HG02623 (cell line): Measurements from ENCODE around the gene SLC35F3.
A peak's percentile ranks its signal among the peaks of the same experiment; 100 is the strongest.
"Not testable (repeated sequence)": the region's sequence is repeated elsewhere in the genome, so short reads cannot be mapped to it uniquely, and the experiment has no call there.

Experiments
- ATAC-seq: cut with Tn5 transposase; IDR thresholded peaks from one replicate; pipeline ENCODE4 v1.9.1; 2021; ENCODE audit warnings: moderate library complexity; ENCODE audit not compliant: unreplicated experiment

SLC35F3 gene

GRCh38 chr1:234340528-234340927, 436.1 kb downstream of the SLC35F3 start:
- ATAC-seq, result no peak

- ATAC-seq, result no peak
Observed at GRCh38 chr1:234342774-234343173, 438.3 kb downstream of the SLC35F3 start.

GRCh38 chr1:234345237-234345636, 440.8 kb downstream of the SLC35F3 start:
- ATAC-seq, result no peak

GRCh38 chr1:234348964-234349363, 444.5 kb downstream of the SLC35F3 start:
- no peak for ATAC-seq

DNA sequence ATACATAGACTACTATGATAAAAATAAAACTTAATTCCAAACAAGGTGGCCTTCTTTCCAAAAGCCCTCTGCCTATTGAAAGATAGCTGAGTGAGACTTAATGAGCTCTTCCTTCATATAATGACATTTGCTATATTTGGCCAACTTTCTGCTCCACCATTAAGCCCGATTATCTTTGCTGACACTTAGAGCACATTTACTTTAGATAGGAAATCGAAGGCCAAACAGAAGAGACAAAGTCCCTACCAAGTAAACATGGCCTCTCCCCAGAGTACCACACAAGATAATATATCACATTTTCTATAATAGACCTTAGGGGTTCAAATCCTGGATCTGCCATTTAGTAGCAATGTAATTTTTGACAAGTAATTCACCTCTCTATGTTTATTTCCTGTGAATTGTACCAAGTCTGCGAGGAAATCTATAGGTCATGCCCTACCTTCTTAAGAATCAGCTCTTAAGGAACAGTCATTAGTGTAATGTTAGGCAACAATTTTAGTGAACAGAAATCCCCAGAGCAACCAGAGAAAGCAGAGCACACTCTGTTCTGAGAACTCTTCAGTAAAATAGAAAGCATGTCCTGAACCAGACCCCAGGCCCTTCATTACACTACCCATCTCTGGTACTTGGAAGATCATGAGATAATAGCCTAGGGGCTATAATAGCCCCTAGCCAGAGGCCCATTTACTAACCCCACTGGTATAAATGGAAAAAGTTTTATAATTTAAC, 451.5 kb downstream of the SLC35F3 start:
- ATAC-seq, result no peak

- ATAC-seq, result not testable (repeated sequence)
Observed at GRCh38 chr1:234356615-234357269, 452.3 kb downstream of the SLC35F3 start.

DNA sequence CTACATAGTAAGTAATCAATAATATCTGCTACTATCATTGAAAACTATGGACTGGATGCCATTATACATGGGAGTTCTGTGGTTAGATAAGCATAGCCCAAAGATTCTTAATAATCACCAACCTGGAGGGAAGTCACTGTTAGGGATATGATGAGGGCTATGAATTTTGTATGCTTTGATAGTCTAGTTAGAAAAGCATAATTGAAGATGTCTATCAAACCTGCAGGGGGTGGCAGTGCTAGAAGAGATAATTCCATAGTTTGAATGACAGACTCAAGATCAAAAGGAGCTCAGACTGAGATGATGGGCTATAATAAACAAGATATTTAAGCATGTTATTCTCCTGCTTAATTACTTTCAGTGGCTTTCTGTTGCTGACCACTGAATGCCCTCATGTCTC, 453.4 kb downstream of the SLC35F3 start:
- no peak for ATAC-seq

GRCh38 chr1:234361102-234361603, 456.7 kb downstream of the SLC35F3 start:
- no peak for ATAC-seq

GRCh38 chr1:234362558-234362957, 458.1 kb downstream of the SLC35F3 start:
- no peak for ATAC-seq

GRCh38 chr1:234368320-234369032, 464.0 kb downstream of the SLC35F3 start:
- ATAC-seq, result no peak

DNA sequence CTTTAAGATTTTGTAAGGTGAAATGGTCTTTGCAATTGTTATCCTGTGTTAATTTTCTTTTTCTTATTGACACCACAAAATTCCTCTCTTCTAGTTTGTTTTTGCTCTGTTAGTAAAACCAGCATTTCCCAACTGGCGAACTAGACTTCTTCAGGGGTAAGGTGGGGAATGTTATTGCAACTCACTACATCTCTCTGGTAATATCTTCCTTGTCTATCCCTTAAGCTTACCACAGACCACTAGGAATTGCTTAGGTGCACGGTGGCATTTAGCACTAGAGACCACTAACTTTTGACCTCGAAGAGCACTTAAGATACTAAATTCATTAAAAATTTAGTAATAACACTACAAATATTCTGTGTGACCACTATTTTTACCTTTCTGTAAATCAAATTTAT, 464.6 kb downstream of the SLC35F3 start:
- ATAC-seq, result no peak

DNA sequence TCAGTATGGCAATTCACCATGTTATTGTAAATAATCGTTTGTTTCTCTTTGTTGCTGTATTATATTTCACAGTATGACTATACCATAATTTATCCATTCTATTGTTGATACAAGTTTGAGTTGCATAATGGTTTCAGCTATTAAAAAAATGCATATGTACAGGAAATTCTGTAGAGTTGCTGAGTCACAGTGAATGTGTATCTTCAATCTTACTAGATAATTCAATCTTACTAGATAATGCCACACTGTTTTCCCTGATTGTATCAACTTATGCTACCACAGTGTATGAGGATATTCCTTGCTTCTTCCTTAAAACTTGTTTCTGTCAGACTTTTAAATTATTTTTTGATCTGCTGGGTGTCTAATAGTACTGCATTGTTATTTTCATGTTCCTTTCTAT, 465.3 kb downstream of the SLC35F3 start:
- no peak for ATAC-seq

GRCh38 chr1:234371414-234371813, 466.9 kb downstream of the SLC35F3 start:
- no peak for ATAC-seq

DNA sequence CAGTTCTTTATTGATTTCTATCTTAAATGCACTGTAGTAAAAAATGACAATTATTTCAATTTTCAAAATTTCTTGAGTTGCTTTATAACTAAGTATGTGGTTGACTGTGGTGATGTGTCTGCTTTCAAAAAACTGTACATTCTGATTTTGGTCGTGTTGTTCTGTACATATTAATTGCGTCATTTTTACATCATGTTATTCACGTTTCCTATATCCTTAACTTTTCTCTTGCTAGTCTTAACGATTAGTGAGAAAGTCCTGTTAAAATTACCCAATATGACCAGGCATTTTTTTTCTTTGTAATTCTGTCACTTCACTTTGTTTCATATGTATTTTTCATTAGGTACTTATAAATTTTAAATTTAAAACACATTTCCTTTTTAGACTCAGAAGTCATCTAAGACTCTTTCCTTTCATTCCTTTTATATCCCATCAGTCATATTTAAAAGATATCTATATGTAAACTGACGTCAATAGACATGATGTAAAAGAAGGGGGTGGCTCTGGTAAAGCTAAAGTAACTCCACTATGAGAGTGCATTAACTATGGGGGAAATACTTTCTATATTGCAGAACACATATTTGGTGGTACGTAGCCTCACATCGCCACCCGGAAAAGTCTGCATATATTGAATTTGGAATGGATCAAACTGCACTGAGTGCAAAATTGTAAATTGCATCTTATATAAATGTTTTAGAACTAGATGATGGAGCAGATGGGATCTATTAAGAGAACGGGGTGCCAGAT, 467.7 kb downstream of the SLC35F3 start:
- no peak for ATAC-seq

DNA sequence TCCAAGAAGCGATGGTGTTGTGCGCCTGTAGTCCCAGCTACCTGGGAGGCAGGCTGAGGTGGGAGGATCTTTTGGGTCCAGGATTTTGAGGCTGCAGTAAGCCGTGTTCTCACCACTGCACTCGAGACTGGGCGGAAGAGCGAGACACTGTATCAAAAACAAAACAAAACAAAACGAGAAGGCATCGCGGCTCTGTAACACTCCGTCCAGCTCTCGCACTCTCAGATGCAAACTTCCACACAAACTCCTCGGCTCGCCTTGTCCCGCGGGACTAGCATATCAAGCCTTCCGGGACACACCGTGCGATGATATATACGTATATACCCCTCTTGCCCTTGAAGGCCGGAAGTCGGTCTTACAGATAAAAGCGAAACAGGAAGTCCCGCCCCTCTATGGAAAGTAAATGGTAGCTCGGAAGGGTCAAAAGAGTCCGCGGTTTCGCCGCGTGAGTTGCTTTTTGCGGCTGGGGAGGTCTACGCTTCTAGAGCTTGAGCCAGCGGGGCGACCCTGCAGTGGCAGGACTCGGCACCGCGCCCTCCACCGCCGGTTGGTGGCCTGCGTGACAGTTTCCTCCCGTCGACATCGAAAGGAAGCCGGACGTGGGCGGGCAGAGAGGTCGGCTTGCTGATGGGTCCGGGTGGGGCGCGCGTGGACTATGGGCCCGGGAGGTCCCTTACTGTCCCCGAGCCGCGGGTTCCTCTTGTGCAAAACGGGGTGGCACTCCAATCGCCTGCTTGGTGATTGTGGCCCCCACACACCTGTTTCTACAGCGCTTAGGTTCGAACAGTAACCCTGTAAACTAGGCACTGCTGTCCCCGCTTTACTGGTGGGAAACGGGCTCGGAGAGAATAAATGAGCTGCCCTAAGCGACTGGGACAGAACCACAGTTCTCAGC, 468.8 kb downstream of the SLC35F3 start, which contains the start of gene COA6:
COA6 (plus strand) TSS at position 393 of the 895 bp plus-strand sequence; CDS start at position 404, 11 bp downstream.
- ATAC-seq, result peak; percentile 92

- no peak for ATAC-seq
Observed at GRCh38 chr1:234373959-234374254, 469.4 kb downstream of the SLC35F3 start.
